ENCODE measurements around the gene SEPTIN12.

DNA sequence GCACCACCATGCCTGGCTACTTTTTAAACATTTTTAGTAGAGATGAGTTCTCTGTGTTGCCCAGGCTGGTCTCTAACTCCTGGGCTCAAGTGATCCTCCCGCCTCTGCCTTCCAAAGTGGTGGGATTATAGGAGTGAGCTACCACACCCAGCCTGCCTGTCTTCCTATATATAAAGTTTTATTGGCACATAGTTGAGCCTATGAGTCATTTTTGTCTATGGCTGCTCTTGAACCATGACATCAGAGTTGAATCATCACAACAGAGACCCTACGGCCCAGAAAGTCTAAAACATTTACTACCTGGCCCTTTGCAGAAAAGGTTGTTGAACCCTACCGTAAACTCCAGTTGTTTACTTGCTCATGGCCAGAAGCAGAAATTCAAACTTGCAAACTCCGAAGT lies 7.9 kb downstream of the SEPTIN12 start:
- TF ChIP-seq, protein P1, sequence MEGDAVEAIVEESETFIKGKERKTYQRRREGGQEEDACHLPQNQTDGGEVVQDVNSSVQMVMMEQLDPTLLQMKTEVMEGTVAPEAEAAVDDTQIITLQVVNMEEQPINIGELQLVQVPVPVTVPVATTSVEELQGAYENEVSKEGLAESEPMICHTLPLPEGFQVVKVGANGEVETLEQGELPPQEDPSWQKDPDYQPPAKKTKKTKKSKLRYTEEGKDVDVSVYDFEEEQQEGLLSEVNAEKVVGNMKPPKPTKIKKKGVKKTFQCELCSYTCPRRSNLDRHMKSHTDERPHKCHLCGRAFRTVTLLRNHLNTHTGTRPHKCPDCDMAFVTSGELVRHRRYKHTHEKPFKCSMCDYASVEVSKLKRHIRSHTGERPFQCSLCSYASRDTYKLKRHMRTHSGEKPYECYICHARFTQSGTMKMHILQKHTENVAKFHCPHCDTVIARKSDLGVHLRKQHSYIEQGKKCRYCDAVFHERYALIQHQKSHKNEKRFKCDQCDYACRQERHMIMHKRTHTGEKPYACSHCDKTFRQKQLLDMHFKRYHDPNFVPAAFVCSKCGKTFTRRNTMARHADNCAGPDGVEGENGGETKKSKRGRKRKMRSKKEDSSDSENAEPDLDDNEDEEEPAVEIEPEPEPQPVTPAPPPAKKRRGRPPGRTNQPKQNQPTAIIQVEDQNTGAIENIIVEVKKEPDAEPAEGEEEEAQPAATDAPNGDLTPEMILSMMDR (IDR thresholded peaks at IDR 0.05) = no peak
- TF ChIP-seq POLR2A (IDR thresholded peaks at IDR 0.05) = no peak
- TF ChIP-seq POLR2AphosphoS5 (IDR thresholded peaks at IDR 0.05) = no peak

All from upper lobe of left lung (tissue), 4 donors.